GM18502 (cell line): ENCODE data around the gene GPR107.

Experiments
- ATAC-seq: cut with Tn5 transposase; IDR thresholded peaks from one replicate; pipeline ENCODE4 v1.9.1; 2021; ENCODE audit warnings: mild to moderate bottlenecking; ENCODE audit not compliant: unreplicated experiment, poor library complexity

GPR107 gene

DNA sequence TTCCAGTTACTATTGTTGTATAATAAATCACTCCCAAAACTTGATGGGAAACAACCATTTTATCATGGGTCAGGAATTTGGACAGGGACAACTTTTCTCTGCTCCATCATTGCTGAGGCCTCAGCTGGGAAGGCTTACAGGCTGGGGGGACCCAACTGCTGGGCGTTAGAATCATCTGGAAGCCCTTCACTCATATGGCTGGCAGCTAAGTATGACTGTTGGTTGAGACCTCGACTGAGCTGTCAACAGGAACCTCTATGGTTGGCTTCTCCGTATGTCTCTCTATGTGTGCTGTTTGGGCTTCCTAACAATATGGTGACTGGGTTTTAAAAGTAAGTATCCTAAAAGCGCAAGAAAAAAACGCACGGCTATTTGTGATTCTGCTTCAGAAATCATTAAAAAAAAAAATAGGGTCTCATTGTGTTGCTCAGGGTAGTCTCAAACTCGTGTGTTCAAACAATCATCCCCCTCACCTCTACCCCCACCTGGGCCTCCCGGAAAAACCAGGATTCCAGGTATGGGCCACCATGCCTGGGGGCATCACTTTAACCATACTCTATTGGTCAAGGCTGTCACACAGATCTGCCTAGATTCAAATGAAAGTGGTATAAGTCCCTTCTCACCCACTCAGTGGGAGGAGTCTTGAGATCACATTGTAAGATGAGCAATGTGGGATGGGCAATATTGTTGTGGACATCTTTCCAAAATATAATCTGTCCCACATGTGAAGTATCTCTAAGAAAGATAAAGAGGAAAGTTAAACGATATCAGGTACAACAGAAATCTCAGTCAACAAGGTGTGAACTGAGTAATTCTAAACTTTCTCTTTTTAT lies 26.0 kb upstream of the GPR107 start:
- ATAC-seq = no peak

DNA sequence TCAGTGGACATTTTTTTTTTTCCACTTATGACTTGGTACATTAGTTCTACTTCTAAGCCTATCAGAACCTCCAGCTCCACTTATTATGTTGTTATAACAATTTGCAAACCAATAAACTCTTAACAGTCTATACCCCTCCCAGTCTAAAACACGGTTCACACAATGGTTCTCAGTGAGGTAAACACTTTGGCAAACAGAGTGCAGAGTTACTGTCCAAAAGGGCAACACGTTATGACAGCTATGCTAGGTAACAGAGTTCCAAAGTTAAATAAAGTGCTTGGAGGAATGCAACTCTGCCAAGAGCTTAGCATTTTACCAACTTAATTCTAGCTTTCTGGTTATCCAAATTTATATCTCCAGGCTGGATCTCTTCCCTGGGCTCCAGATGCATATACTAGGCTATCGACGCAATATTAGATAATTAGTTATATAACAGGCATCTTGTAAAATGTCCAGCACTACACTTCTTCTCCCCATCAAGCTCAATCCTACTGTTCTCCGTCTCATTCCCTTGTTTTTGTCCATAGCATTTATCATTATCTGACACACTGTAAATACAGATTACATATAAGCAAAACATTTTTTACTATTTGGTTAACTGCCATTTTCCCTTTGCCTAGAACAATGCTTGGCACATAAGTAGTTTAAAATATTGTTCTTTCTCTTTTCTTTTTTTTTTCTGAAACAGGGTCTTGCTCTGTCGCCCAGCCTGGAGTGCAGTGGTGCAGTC lies 25.0 kb upstream of the GPR107 start:
- ATAC-seq = no peak

DNA sequence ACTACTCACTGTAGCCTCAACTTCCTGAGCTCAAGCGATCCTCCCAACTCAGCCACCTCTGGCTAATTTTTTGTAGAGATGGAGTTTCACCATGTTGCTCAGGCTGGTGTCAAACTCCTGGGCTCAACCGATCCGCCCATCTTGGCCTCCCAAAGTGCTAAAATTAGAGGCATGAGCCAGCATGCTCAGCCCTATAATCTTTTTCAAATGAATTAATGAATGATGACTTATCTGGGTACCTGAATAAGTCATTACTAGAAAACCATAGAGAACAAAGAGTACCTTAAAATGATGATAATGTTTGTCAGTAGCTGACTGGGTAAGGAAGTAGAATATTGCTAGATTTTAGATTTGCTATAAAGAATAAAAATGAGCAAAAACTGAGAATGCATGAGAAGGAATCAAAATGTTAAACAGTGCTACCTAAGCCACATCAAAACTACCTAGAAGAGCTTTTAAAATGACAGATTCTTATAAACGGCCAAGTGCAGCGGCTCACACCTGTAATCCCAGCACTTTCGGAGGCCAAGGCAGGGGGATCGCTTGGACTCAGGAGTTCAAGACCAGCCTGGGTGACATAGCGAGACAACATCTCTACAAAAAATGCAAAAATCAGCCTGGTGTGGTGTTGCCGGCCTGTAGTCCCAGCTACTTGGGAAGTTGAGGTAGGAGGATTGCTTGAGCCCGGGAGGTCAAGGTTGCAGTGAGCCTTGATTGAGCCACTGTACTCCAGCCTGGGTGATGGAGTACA lies 24.3 kb upstream of the GPR107 start:
- peak; percentile 35 for ATAC-seq

DNA sequence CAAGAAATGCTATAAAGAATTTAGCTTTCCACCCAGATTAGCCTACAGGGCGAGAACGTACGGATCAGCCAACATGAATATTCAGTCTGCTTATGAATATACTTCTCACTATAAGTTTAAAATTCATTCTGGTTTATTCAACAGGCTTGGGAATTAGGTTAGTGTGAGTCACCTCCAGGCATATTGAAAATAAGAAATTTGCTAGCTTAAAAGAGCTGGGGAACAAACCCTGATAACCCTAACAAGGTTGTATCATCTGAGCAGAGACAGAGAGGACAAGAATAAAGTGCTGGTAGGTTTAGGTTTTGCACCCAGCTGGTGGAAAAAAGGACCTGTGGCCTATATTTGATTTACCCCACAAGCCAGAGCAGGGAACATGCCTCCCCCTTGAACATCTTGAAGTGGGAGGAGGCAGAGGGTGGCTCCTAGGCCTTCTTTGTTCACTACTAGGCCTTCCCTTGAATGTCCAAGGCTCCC lies 23.0 kb upstream of the GPR107 start:
- ATAC-seq = no peak

DNA sequence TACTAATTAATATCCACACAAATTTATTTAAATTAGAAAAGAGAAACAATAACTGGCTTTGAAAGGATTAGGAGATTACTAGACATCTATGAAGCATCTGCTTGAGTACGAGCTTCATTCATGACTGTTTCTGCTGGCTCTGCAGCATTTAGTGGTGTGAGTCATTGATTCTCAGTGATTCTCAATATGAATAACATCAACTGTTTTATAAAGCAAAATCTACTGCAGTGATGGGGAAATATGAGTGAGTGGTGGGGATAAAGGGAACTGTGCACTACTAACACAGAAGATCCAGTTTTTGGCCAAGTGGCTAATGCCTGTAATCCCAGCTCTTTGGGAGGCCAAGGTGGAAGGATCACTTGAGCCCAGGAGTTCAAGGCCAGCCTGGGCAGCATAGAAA lies 19.1 kb upstream of the GPR107 start:
- no peak for ATAC-seq

DNA sequence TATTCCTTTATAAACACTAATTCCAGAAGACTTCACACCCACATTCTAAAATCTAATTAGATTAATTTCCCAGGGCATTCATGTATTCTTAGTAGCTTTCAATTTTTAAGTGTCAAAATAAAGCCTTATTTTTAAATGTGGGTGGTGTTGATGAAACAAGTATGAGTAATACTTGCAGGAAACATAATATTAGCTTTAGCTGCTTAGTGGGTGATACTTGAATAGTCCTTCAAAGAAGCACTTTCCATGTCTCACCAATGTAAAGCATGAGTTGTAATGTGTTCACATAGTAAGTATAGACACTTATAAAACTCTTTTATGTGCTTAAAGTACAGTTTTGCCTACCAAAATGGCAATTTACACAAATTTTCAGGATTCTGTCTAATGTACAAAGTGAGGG lies 17.6 kb upstream of the GPR107 start:
- no peak for ATAC-seq

DNA sequence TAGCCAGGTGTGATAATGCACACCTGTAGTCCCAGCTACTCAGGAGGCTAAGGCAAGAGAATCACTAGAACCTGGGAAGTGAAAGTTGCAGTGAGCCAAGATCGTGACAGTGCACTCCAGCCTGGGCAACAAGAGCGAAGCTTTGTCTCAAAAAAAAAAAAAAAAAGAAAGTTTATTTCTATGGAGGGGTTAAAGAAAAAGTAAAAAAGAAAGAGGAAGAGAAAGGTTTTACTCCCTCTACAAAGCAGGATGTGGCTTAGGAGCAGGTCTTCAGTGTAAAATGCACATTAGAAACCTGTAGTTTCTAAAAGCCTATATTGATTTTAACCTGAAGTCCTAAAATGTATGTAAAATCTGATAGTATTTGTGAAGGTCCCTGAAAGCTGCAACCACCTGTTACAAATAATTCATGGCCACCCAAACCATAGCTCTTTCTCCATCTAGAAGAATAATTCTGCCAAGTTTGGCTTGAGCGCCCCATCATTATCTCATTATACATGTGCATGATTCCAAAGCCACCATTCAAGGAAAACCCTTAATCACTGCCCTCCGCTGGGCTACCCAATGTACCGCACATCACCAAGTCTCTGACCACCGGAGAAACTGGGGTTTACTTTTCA lies 14.1 kb upstream of the GPR107 start:
- no peak for ATAC-seq

DNA sequence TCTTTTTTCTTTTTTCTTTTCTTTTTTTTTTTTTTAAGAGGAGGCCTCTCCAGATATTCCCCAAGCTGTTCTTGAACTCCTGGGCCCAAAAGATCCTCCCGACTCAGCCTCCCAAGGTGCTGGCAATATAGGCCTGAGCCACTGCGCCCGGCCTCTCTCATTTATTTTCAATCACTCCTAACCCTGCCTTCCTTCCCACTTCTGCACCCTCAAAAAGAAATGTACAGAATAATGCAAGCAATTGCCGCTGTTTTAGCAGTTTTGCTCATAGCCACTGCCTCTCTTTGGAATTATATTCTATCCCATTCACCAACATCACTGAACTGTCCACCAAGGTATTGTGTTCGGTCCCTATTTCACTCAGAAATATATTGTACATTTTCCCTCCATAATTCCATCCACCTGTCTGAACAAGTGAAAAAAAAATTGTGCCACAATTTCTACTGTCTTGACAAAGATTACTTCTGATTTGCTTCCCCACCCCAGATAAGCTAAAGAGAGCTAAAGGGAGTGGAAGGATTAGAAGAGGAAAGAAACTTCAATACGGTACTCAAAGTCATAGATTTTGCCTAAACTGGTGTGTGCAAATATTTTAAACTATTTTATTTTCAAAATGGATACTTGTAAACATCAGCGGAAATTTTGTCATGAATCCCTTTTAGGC lies 12.6 kb upstream of the GPR107 start:
- no peak for ATAC-seq

DNA sequence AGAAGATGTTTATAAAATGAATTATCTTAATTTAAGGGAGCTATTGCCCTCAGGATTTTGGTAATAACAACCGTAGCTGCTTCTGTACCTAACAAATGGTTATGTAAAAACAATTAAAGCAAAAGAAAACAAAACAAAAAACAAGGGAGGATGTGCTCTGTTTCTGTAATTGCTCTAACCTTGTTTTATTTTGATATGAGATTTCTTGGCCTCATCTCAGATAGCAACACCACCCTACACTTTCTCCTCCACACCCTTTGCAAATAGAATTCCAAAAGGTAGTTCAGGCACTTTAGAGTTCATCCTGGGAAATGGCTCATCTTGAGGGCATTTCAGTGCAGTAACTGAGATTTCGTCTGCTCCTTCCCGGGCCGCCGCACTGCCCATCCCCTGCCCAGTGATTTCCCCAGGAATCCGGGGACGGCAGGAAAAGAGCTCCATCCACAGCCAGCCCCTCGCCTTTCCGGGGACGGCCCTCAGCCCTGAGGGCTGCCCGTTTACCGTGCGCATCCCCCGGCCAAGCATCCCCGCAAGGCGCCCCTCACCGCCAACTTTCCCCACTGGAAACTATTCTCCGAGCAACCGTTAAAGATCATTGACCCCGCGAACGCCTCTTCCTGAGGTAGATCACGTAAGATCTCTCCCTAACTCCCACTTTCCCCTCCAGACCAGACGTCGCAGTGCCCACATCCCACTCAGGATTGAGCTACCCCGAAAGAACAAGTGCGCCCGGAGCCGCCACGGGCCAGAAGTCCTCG lies 11.9 kb upstream of the GPR107 start:
- no peak for ATAC-seq

DNA sequence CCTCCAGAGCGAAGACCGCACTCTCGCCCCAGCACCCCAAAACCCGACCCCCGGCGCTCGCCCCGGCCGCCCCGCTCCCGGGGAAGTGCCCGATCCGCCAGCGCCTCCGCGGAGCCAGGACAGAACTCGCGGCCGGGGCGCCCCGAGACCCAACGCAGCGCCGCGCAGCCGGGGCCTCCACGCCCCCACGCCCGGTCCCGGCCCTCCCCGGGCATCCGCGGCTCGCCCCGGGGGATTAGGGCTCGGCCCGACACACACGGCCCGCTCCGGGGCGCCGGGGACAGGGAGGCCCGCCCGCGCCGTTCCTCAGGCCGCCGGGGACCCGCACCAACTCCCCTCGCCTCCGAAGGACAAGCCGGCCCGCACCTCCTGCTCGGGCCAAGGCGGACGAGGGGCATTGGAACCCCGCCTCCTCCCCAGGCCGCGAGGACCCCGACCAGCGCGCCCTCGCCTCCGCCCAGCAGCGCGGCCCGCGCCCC lies 11.3 kb upstream of the GPR107 start:
- no peak for ATAC-seq

DNA sequence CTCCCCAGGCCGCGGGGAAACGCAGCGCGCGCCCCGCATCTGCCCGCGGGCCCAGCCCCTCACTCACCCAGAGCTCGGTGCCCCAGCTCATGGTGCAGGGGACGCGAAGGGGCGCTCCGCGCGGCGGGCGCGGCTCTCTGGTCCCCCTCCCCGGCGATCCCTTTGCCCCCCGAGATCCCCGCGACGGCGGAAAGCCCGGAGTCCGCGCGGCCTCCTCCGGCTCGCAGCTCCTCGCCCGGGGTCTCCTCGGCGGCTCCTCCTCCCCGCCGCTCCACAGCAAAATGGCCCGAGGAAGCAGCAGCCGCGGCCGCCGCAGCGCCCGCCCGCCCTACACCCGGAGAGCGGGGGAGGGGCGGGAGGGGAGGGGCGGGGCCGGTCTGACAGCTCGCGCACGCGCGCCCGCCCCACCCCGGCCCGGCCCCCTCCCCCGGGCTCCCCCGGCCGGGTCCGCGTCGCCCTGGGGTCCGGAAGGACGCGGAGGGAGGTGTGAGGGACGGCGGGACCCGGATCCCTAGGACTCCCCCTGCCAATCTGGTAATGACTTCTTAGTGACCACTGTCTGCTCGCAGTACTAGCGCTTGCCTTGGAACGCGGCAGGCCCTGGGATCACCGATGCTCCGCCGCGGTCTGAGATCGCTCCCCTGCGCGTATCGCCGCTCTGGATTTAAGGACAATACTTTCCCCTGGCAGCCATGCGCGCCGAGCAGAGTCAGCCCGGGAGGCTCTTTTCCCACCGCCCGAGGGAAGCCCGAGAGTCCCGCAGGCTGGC lies 10.6 kb upstream of the GPR107 start, which contains the start of gene FNBP1:
Gene FNBP1 (minus strand): TSS at position 305 of the 769 bp plus-strand sequence. CDS start 214 bp downstream, at position 91.
- ATAC-seq = no peak

DNA sequence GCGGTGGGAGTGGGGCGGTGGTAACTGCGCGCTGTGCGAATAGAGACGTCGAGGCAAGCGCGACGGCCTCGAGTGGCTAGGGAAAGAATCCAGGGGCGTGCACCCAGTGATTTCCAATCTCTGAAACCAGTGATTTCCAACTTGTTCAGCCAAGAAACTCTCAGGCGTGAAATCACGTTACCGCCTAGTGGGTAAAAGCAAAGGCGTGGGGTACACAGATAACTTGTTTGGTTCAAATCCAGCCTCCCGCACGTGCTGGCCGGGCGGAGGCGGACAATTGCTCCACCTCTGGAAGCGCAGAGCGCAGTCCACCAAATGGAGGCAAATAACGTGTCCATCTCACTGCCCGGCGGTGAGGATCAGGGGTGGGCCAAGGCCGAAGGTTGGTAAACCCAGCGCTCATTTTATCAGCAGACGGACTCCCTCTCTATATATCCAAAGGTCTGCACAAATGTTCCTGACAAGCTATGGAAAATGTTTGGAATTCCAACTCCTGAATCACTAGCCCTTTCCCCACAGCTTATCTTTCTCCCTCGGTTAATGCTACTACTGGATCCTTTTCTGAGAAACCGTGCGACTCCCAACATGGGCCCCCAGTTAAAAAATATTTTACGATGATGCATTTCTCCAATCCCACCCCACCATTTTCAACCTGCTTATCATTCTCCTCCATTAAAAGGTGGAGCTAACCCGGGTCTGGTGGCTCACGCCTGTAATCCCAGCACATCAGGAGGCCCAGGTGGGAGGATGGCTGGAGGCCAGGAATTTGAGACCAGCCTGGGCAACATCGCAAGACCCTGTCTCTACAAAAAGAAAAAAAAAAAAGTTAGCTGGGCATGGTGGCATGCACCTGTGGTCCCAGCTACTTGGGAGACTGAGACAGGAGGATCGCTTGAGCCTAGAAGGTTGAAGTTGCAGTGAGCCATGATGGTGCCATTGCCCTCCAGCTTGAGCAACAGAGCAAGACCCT lies 9.8 kb upstream of the GPR107 start:
- ATAC-seq = no peak

DNA sequence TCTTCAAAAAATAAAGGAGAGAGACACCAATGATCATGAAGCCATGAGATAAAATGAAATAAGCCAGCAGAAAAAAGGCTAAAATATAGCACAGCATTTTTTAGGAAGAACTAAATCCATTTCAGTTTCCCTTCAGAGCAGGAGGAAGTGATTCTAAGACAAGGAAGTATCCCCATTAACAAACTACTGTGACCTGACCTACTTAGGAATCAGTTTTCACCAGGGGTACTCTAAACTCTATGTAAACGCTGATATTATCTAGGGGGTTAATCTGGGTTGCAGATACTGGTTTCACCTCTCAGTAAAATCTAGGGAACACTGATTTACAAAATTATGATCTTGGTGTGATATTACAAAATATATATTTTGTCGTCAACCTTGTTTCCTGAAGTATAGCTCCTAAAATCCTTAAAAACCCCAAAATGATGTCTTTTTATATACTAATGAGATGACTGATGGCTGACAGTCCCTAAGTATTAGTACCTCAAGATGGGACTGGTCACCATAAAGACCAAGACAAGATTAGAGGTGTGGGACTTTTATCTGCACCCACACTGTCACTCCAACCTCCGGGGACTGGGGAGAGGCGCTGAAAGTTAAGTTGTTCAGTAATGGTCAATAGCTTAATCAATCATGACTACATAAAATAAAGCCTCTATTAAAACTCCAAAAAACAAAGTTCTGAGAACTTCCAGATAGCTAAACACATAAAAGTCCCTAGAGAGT lies 7.8 kb upstream of the GPR107 start:
- no peak for ATAC-seq

DNA sequence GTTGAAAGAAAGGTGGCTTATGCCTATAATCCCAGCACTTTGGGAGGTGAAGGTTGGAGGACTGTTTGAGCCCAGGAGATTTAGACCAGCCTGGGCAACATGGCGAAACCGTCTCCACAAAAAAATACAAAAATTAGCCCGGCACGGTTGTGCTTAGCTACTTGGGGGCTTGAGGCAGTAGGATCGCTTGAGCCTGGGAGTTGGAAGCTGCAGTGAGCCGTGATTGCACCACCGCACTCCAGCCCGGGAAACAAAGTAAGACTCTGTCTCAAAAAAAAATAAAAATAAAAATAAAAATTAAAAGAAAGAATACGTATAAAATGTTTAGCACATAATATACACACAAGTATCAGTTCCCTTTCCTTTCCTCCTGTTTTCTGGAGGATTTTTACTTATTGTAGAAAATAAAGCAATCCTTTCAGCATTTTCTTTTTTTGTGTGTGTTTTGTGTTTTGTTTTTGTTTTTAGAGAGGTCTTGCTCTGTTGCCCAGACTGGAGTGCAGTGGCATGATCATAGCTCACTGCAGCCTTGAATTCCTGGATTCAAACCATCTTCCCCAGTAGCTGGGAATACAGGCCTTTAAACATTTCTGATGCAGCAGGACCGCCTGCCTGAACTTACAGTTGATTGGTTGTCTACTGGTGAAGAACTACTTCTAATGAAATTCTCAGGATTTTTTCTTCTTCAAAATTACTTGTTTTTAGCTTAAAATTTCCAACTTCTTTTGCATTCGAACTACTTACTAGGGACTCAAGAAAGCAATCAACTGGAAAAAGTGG lies 4.1 kb upstream of the GPR107 start:
- no peak for ATAC-seq

DNA sequence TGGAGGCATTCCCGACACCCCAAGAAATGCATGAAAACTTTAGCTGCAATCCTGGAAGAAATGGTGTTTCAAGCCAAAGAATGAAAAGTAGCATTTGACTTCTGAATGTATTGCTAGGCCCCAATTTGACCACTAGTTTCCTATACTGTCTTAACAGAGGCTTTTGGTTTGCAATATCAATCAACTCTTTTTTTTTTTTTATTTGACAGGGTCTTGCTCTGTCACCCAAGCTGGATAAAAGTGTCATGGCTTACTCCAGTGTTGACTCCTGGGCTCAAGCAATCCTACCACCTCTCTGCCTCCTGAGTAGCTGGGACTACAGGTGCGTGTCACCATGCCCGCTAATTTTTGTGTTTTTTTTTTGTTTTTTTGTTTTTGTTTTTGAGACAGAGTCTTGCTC lies 3.2 kb upstream of the GPR107 start:
- no peak for ATAC-seq

DNA sequence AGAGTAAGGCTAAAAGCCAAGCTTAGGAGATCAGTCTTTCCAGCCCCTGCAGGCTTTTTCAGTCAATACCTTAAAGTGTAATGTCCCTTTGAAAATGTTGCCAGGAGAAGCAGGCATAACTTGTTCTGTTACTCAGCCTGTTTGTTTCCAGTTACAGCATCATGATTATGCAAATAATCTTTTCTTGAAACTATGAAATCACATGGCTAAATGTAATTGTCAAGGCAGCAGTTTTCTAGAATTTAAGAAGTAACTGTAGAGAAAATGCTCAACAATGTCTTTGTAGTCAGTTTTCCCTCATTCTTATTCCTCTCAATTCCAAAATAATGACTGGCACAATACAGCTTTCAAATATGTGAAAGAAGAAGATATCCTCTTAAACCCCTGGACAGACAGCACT lies 1.9 kb upstream of the GPR107 start:
- ATAC-seq = no peak
